OCI-LY3 (cell line): ENCODE data around the gene LCOR.

Experiments used
- CTCF ChIP-seq: fragments of 200-600, 300-600 bp; sonication (generic); IDR thresholded peaks from 2 replicates; pipeline ENCODE4 v1.5.1; 2014; ENCODE audit warnings: antibody characterized with exemption, low read length, low read depth
- EZH2phosphoT487 ChIP-seq: fragments of 200-600 bp; shearing (Covaris generic); IDR thresholded peaks from 2 replicates; pipeline ENCODE4 v1.6.1; 2018; ENCODE audit warnings: antibody characterized with exemption, mixed run types, low read depth

DNA sequence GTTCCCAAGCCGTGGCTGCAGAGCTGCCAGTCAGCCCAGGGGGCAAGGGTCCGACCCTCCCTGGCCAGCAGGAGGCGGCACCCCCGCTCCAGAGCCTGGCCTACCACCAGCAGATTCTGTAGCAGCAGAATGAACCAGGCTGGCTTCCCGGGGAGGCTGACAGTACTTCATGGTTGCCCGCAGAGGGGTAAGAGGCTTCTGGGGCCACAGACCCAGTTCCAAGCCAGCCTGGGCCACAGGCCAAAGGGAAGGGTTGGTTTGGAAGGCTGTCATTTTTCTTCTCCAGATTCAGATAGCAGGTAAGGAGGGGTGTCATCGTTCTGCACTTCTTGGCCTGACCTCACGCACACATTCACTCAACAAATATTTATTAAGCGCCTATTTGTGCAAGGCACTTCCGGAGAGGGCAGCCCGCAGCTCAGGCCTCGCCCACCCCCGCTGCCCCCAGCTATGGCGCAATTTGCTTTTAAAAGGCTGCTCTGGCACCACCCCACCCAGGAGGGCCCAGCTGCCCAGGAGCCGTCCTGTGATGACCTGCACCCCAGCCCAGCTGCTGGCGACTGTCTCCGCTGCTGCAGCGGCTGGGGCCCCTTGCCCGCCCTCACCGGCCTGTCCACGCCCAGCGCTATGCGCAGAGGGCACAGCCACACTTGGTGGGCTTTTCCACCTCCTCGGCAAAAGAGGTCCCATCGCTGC is 168.5 kb downstream of the LCOR start:
- TF ChIP-seq CTCF (no peak), EZH2phosphoT487 (no peak)
